ENCODE results near the gene EGFR. TPM values are rescaled to one million over a fixed set of nuclear protein-coding genes. Genes with fewer than 3 reads are reported as not detected.

Gene EGFR
- total RNA-seq, 1 donor from 2014 or later = 62.7 TPM

DNA sequence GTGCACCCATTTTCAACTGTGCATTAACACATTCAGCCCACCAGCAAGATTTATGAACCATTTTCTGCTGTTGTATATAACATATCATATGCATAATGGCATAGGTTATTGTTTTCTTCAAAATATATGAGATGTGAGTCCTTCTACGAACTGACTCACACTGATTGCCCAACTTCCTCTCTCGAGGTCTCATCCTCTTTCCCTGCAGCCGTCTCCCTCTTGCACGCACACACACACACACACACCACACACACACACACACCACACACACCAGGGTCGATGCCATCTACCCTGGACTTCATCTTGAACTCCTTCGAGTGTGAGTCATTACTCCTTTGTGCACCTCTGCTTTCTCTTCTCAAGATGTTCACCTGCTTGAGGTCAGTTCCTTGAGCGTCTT lies 36.7 kb downstream of the EGFR start:
- no peaks in the 10 kb centered on the region for H3K9me3 ChIP-seq
- no peak overlapping the region for H3K4me3 ChIP-seq
- ATAC-seq (no peak), DNase-seq (no peak)
- no peak overlapping the region for H3K27ac ChIP-seq
- no peaks in the 10 kb centered on the region for H3K36me3 ChIP-seq
- H3K4me1 ChIP-seq = peaks cover 32% of the 10 kb centered on the region
- TF ChIP-seq, protein P1, sequence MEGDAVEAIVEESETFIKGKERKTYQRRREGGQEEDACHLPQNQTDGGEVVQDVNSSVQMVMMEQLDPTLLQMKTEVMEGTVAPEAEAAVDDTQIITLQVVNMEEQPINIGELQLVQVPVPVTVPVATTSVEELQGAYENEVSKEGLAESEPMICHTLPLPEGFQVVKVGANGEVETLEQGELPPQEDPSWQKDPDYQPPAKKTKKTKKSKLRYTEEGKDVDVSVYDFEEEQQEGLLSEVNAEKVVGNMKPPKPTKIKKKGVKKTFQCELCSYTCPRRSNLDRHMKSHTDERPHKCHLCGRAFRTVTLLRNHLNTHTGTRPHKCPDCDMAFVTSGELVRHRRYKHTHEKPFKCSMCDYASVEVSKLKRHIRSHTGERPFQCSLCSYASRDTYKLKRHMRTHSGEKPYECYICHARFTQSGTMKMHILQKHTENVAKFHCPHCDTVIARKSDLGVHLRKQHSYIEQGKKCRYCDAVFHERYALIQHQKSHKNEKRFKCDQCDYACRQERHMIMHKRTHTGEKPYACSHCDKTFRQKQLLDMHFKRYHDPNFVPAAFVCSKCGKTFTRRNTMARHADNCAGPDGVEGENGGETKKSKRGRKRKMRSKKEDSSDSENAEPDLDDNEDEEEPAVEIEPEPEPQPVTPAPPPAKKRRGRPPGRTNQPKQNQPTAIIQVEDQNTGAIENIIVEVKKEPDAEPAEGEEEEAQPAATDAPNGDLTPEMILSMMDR (IDR thresholded peaks at IDR 0.05) = no peak
- H3K27me3 ChIP-seq (ENCODE audit: low read depth) = no peaks in the 10 kb centered on the region
- intact Hi-C loops (cut with DNase I) = no loop called here

GRCh38 chr7:55056068-55056467 lies 37.3 kb downstream of the EGFR start:
- intact Hi-C loops (cut with DNase I) = no loop called here
- Histone ChIP-seq H3K4me1 (peaks cover 37% of the 10 kb centered on the region), H3K36me3 (no peaks in the 10 kb centered on the region), H3K4me3 (no peak overlapping the region), H3K27me3 (ENCODE audit: low read depth) (no peaks in the 10 kb centered on the region), H3K9me3 (no peaks in the 10 kb centered on the region), H3K27ac (no peak overlapping the region)
- ATAC-seq = no peak
- no peak for DNase-seq
- TF ChIP-seq, protein P1 (IDR thresholded peaks at IDR 0.05) = no peak

DNA sequence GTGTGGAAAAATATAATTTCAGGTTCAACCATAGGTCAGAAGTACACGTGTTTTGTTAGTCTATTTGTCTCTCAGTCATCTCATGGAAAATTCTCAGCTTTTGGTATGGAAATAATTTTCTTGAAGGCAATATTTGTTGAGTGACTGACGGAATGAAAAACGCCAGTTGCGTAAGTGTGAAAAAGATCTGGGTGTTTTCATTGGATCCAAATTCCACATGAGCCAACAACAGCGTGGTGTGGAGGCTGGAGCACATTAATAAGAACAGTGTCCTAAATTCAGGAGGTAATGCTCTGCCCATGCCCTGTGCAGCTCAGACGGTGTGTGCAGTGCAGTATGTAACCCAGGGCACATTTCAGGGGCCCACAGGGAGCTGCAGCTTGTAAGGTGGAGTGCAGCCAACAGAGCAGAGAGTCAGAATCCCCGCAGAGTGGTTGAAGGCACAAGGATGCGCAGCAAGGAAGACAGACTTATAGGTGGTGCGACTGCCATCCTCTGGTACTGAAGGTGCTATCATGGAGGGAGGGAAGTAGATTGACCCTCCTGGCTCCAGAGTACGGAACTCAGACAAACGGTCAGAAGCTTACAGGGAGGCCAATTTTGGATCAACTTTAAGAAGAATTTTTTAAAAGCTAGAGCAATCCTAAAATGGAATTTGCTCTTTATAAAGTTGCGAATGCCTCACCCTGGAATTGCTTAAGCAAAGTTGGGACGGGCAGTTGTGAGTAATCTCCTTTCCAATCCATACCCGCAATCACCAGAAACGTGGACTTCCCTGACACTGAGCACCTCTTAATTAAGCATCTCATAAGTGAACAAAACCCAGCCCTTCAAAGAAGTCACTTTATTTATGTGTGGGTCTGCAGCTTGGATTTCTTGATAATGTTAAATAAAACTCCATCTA lies 38.0 kb downstream of the EGFR start:
- Histone ChIP-seq H3K4me1 (peaks cover 32% of the 10 kb centered on the region), H3K27ac (no peak overlapping the region), H3K9me3 (no peaks in the 10 kb centered on the region), H3K36me3 (no peaks in the 10 kb centered on the region), H3K4me3 (no peak overlapping the region), H3K27me3 (ENCODE audit: low read depth) (no peaks in the 10 kb centered on the region)
- DNase-seq (no peak), ATAC-seq (no peak)
- TF ChIP-seq, protein P1 (IDR thresholded peaks at IDR 0.05) = no peak
- intact Hi-C loops (cut with DNase I) = no loop called here

- Histone ChIP-seq H3K27me3 (ENCODE audit: low read depth) (no peaks in the 10 kb centered on the region), H3K27ac (no peak overlapping the region), H3K4me1 (peaks cover 31% of the 10 kb centered on the region)
These were observed 39.5 kb downstream of the EGFR start for GRCh38 chr7:55058314-55058713.

GRCh38 chr7:55059021-55059420 lies 40.2 kb downstream of the EGFR start:
- ATAC-seq (no peak), DNase-seq (no peak)
- intact Hi-C loops (cut with DNase I) = no loop called here
- H3K27ac ChIP-seq = no peak overlapping the region
- H3K9me3 ChIP-seq = no peaks in the 10 kb centered on the region
- H3K4me3 ChIP-seq = no peak overlapping the region
- no peaks in the 10 kb centered on the region for H3K36me3 ChIP-seq
- TF ChIP-seq, protein P1 (IDR thresholded peaks at IDR 0.05) = no peak
- no peaks in the 10 kb centered on the region for H3K27me3 ChIP-seq (ENCODE audit: low read depth)
- peaks cover 30% of the 10 kb centered on the region for H3K4me1 ChIP-seq

More at GRCh38 chr7:55058314-55058713, 39.5 kb downstream of the EGFR start:
- no peak for ATAC-seq
- intact Hi-C loops (cut with DNase I) = no loop called here
- no peak for DNase-seq
- Histone ChIP-seq H3K36me3 (no peaks in the 10 kb centered on the region), H3K9me3 (no peaks in the 10 kb centered on the region), H3K4me3 (no peak overlapping the region)
- TF ChIP-seq, protein P1 (IDR thresholded peaks at IDR 0.05) = no peak
